Gastrocnemius medialis (tissue), 4 donors: Measurements from ENCODE around the gene SERPINB6.

Source experiments
- POLR2A ChIP-seq, 2 donors: fragments of 450-650 bp; IDR thresholded peaks; one replicate each; pipeline ENCODE4 v1.6.1; 2017; ENCODE audit warnings: antibody characterized with exemption in 2 of 2, mild to moderate bottlenecking in 2 of 2, moderate library complexity in 2 of 2
- TF ChIP-seq, protein P1 (sequence below), 5 experiments: fragments of 450-650 bp in 3 of 5; fragments of 200-600 bp in 2 of 5; sonication (generic) in 2 of 5; IDR thresholded peaks in 4 of 5; conservative IDR thresholded peaks in 1 of 5; 1 replicate in 4 of 5; 2 replicates in 1 of 5; pipeline ENCODE4 v1.5.1; 2016 to 2019; ENCODE audit warnings: antibody characterized with exemption in 5 of 5, mild to moderate bottlenecking in 3 of 5, moderate library complexity in 3 of 5

- no peak for TF ChIP-seq POLR2A (IDR thresholded peaks at IDR 0.05)
- TF ChIP-seq, protein P1, sequence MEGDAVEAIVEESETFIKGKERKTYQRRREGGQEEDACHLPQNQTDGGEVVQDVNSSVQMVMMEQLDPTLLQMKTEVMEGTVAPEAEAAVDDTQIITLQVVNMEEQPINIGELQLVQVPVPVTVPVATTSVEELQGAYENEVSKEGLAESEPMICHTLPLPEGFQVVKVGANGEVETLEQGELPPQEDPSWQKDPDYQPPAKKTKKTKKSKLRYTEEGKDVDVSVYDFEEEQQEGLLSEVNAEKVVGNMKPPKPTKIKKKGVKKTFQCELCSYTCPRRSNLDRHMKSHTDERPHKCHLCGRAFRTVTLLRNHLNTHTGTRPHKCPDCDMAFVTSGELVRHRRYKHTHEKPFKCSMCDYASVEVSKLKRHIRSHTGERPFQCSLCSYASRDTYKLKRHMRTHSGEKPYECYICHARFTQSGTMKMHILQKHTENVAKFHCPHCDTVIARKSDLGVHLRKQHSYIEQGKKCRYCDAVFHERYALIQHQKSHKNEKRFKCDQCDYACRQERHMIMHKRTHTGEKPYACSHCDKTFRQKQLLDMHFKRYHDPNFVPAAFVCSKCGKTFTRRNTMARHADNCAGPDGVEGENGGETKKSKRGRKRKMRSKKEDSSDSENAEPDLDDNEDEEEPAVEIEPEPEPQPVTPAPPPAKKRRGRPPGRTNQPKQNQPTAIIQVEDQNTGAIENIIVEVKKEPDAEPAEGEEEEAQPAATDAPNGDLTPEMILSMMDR (IDR thresholded peaks at IDR 0.05 in 4 of 5, conservative IDR thresholded peaks at IDR 0.05 in 1 of 5), result no peak
These were observed 22.5 kb upstream of the SERPINB6 start for GRCh38 chr6:2993755-2994317.
